ENCODE results near the gene RSAD2. TPM values are rescaled to one million over a fixed set of nuclear protein-coding genes. Genes with fewer than 3 reads are reported as not detected.

Gene RSAD2
- total and polyA plus RNA-seq, 2 experiments from 2014 or later = 0.10 TPM; not detected in 1

DNA sequence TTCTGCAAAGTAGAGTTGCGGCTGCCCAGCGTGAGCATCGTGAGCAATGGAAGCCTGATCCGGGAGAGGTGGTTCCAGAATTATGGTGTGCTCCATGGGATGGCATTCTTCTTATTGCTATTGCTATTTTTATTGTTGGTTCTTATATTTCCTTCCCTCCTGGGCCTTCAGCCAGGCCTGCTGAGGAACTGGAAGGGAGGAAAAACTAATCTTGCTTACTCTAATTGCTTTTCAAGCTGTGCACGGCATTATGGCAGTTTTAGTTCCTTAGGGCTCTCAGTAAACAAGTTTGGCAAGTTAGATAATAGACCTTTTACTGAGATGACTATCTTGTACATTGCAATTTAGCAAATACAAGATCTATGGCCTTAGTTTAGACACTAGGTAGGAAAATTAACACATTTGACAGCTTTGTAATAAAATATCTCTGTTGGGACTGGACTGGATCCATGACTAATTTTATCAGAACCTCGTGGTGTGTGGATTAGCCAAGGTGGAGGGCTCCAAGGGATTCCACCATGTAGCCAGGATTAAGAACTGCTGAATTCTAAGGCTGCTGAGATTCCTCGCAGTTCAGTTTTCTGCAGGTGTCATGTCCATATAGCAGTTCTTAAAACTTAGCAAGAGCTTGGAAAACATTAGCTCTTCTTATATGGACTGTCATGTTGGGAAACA, 6.0 kb downstream of the RSAD2 start:
- Histone ChIP-seq H2AFZ (no peak overlapping the region), H3K9me2 (ENCODE audit: insufficient read depth) (no peaks in the 10 kb centered on the region), H3K27me3 (ENCODE audit: insufficient read depth) (no peaks in the 10 kb centered on the region), H3K4me1 (ENCODE audit: insufficient read depth) (no peaks in the 10 kb centered on the region), H3K79me2 (replicated peaks; ENCODE audit: insufficient read depth) (no peaks in the 10 kb centered on the region), H3F3A (replicated peaks; ENCODE audit: low read depth) (no peaks in the 10 kb centered on the region), H3K4me3 (no peak overlapping the region), H3K36me3 (ENCODE audit: insufficient read depth) (no peaks in the 10 kb centered on the region), H4K20me1 (replicated peaks; ENCODE audit: insufficient read depth) (no peaks in the 10 kb centered on the region), H3K27ac (ENCODE audit: low read depth) (no peak overlapping the region), H3K4me2 (no peak overlapping the region)
- TF ChIP-seq NANOG (IDR thresholded peaks at IDR 0.05; ENCODE audit: borderline replicate concordance) = no peak
- TF ChIP-seq JUNB (IDR thresholded peaks at IDR 0.05; ENCODE audit: unreplicated experiment) = no peak
- TF ChIP-seq, protein P1, sequence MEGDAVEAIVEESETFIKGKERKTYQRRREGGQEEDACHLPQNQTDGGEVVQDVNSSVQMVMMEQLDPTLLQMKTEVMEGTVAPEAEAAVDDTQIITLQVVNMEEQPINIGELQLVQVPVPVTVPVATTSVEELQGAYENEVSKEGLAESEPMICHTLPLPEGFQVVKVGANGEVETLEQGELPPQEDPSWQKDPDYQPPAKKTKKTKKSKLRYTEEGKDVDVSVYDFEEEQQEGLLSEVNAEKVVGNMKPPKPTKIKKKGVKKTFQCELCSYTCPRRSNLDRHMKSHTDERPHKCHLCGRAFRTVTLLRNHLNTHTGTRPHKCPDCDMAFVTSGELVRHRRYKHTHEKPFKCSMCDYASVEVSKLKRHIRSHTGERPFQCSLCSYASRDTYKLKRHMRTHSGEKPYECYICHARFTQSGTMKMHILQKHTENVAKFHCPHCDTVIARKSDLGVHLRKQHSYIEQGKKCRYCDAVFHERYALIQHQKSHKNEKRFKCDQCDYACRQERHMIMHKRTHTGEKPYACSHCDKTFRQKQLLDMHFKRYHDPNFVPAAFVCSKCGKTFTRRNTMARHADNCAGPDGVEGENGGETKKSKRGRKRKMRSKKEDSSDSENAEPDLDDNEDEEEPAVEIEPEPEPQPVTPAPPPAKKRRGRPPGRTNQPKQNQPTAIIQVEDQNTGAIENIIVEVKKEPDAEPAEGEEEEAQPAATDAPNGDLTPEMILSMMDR (conservative IDR thresholded peaks at IDR 0.05; ENCODE audit: low read depth in 2 of 2) = no peak
- no peak for TF ChIP-seq ZNF331 (CRISPR knock-in tag; IDR thresholded peaks at IDR 0.05; ENCODE audit: low read depth)
- TF ChIP-seq, protein P2, sequence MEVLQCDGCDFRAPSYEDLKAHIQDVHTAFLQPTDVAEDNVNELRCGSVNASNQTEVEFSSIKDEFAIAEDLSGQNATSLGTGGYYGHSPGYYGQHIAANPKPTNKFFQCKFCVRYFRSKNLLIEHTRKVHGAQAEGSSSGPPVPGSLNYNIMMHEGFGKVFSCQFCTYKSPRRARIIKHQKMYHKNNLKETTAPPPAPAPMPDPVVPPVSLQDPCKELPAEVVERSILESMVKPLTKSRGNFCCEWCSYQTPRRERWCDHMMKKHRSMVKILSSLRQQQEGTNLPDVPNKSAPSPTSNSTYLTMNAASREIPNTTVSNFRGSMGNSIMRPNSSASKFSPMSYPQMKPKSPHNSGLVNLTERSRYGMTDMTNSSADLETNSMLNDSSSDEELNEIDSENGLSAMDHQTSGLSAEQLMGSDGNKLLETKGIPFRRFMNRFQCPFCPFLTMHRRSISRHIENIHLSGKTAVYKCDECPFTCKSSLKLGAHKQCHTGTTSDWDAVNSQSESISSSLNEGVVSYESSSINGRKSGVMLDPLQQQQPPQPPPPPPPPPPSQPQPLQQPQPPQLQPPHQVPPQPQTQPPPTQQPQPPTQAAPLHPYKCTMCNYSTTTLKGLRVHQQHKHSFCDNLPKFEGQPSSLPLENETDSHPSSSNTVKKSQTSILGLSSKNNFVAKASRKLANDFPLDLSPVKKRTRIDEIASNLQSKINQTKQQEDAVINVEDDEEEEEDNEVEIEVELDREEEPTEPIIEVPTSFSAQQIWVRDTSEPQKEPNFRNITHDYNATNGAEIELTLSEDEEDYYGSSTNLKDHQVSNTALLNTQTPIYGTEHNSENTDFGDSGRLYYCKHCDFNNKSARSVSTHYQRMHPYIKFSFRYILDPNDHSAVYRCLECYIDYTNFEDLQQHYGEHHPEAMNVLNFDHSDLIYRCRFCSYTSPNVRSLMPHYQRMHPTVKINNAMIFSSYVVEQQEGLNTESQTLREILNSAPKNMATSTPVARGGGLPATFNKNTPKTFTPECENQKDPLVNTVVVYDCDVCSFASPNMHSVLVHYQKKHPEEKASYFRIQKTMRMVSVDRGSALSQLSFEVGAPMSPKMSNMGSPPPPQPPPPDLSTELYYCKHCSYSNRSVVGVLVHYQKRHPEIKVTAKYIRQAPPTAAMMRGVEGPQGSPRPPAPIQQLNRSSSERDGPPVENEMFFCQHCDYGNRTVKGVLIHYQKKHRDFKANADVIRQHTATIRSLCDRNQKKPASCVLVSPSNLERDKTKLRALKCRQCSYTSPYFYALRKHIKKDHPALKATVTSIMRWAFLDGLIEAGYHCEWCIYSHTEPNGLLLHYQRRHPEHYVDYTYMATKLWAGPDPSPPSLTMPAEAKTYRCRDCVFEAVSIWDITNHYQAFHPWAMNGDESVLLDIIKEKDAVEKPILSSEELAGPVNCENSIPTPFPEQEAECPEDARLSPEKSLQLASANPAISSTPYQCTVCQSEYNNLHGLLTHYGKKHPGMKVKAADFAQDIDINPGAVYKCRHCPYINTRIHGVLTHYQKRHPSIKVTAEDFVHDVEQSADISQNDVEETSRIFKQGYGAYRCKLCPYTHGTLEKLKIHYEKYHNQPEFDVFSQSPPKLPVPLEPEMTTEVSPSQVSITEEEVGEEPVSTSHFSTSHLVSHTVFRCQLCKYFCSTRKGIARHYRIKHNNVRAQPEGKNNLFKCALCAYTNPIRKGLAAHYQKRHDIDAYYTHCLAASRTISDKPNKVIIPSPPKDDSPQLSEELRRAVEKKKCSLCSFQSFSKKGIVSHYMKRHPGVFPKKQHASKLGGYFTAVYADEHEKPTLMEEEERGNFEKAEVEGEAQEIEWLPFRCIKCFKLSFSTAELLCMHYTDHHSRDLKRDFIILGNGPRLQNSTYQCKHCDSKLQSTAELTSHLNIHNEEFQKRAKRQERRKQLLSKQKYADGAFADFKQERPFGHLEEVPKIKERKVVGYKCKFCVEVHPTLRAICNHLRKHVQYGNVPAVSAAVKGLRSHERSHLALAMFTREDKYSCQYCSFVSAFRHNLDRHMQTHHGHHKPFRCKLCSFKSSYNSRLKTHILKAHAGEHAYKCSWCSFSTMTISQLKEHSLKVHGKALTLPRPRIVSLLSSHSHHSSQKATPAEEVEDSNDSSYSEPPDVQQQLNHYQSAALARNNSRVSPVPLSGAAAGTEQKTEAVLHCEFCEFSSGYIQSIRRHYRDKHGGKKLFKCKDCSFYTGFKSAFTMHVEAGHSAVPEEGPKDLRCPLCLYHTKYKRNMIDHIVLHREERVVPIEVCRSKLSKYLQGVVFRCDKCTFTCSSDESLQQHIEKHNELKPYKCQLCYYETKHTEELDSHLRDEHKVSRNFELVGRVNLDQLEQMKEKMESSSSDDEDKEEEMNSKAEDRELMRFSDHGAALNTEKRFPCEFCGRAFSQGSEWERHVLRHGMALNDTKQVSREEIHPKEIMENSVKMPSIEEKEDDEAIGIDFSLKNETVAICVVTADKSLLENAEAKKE (CRISPR knock-in tag; IDR thresholded peaks at IDR 0.05) = no peak
- TF ChIP-seq EZH2 (IDR thresholded peaks at IDR 0.05; ENCODE audit: low read depth, unreplicated experiment) = no peak
- TF ChIP-seq CREB1 (CRISPR knock-in tag; IDR thresholded peaks at IDR 0.05; ENCODE audit: low read depth) = no peak
- no peak for TF ChIP-seq ZNF114 (CRISPR knock-in tag; IDR thresholded peaks at IDR 0.05)
- TF ChIP-seq STAT1 (IDR thresholded peaks at IDR 0.05; ENCODE audit: unreplicated experiment) = no peak
- TF ChIP-seq POLR2AphosphoS5 (IDR thresholded peaks at IDR 0.05; ENCODE audit: low read depth) = no peak
- TF ChIP-seq EZH2phosphoT487 (IDR thresholded peaks at IDR 0.05; ENCODE audit: unreplicated experiment) = no peak
- TF ChIP-seq, protein P3, sequence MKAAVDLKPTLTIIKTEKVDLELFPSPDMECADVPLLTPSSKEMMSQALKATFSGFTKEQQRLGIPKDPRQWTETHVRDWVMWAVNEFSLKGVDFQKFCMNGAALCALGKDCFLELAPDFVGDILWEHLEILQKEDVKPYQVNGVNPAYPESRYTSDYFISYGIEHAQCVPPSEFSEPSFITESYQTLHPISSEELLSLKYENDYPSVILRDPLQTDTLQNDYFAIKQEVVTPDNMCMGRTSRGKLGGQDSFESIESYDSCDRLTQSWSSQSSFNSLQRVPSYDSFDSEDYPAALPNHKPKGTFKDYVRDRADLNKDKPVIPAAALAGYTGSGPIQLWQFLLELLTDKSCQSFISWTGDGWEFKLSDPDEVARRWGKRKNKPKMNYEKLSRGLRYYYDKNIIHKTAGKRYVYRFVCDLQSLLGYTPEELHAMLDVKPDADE (IDR thresholded peaks at IDR 0.05) = no peak
- TF ChIP-seq, protein P4, sequence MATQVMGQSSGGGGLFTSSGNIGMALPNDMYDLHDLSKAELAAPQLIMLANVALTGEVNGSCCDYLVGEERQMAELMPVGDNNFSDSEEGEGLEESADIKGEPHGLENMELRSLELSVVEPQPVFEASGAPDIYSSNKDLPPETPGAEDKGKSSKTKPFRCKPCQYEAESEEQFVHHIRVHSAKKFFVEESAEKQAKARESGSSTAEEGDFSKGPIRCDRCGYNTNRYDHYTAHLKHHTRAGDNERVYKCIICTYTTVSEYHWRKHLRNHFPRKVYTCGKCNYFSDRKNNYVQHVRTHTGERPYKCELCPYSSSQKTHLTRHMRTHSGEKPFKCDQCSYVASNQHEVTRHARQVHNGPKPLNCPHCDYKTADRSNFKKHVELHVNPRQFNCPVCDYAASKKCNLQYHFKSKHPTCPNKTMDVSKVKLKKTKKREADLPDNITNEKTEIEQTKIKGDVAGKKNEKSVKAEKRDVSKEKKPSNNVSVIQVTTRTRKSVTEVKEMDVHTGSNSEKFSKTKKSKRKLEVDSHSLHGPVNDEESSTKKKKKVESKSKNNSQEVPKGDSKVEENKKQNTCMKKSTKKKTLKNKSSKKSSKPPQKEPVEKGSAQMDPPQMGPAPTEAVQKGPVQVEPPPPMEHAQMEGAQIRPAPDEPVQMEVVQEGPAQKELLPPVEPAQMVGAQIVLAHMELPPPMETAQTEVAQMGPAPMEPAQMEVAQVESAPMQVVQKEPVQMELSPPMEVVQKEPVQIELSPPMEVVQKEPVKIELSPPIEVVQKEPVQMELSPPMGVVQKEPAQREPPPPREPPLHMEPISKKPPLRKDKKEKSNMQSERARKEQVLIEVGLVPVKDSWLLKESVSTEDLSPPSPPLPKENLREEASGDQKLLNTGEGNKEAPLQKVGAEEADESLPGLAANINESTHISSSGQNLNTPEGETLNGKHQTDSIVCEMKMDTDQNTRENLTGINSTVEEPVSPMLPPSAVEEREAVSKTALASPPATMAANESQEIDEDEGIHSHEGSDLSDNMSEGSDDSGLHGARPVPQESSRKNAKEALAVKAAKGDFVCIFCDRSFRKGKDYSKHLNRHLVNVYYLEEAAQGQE (IDR thresholded peaks at IDR 0.05; ENCODE audit: unreplicated experiment) = no peak
- Mint-ChIP-seq H3K9me3 (peaks cover 37% of the 10 kb centered on the region), H3K4me3 (no peak overlapping the region), H3K4me1 (no peaks in the 10 kb centered on the region), H3K27me3 (ENCODE audit: insufficient read depth, low read depth, poor library complexity) (no peaks in the 10 kb centered on the region), H3K36me3 (ENCODE audit: low read depth) (peaks cover 9% of the 10 kb centered on the region; the same call in 1 of the 3 replicates), H3K27ac (no peak overlapping the region)
- ATAC-seq = no peak
- no peak for DNase-seq (ENCODE audit: low spot score)
